Stromal cell of bone marrow (primary cell): Measurements from ENCODE around the gene LKAAEAR1.

Source experiments
- DNase-seq: peaks from one replicate; pipeline ENCODE4 v3.0.0-alpha.2; 2012; ENCODE audit warnings: low read depth

LKAAEAR1 gene

DNA sequence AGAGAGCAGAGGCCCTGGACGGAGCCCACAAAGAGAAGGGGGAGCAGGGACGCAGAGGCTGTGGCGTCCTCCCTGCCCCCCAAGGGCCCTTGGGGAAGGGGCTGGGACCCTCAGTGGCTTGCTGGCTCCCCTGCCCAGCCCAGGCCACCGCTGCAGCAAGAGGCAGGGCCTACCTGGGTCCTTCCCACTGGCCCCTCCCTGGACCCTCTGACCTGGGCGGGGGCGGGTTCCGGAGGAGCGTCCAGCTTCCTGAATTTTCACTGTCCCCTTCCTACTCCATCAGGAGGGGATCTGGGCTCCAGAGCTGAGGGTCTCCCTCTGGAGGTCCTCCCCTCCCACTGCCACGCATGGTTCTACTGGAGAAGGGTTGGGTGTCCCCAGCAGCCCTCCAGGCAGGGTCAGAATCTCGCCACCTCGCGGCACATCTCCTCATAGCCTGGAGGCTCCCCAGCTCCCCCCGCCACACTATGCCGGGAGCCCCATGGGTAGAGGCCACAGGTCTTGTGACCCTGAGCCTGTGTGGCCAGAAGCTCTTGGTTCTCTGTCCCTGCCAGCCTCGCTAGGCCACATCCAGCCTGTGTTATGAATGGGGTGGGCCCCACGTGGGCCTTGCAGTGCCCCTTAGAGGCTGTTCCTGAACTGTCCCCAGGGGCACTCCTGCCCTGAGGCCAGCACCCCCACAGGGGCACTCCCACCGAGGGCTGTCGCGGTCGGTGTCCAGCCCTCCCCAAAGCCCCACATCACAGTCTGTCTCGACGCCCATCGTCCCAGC is 33.8 kb downstream of the LKAAEAR1 start:
- DNase-seq = no peak

- no peak for DNase-seq
These were observed 34.3 kb downstream of the LKAAEAR1 start for GRCh38 chr20:64049878-64050260.

DNA sequence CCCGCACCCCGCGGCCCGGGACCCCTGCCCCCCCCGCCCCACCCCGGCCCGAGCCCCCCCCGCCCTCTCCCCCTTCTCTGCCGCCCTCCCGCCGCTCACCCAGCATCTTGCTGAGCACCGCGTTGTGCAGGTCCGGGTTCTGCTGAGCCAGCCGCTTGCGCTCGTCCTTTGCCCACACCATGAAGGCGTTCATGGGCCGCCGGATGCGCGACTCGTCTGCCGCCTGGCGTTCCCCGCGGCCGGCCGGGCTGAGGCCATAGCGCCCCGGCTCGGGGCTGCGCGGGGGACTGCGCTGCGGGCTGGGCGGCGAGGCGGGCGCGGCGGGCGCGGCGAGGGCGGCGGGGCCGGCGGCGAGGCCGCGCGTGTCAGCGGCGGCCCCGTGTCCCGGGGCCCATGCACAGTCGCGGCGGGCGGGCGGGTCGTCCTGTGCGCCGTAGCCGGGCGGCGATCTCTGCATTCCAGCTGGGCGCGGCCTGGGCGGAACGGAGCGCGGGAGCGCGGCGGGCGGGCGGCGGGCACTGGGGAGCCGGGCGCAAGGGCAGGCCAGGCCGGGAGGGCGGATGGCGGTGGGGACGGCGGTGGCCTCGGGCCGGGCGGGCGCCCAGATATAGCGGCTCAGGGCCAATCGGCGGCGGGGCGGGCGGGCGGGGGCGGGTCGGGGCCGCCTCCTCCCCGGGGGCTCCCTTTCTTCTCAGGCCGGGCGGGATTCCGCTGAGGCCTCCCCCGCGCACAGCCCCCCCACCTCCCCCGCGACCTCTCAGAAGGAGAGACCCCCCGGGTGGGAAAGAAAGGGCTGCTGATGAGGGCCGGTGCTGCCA is 34.9 kb downstream of the LKAAEAR1 start, which contains the start of gene SOX18:
Gene SOX18, minus strand, starts transcription at position 580 of the 818 bp plus-strand sequence. Its CDS starts 123 bp downstream, at position 457.
- DNase-seq = no peak

DNA sequence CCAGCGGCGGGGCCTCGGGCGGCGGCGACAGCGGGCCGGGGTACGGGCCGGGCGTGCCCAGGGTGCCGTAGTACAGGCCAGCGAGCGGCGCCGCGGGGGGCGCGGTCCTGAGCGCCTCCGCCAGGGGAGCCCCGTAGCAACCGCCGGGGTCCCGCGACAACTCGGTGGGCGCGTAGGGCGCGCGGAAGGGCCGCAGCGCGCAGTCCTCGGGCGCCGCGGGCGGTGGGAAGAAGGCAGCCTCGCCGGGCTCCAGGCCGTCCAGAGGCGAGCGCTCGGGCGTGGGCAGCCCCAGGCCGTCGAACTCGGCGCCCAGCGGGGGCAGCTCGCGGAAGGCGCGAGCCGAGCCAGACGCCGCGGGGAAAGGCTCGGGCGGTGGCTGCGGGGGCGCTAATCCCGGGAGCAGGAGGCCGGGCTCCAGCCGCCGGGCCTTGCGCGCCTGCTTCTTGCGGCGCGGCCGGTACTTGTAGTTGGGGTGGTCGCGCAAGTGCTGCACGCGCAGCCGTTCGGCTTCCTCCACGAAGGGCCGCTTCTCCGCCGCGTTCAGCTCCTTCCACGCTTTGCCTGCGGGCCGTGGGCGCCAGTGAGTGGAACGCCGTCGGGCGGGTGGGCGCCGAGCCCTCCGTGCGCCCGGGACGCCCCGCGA is 35.7 kb downstream of the LKAAEAR1 start:
- no peak for DNase-seq

GRCh38 chr20:64047968-64048401 is 36.2 kb downstream of the LKAAEAR1 start:
- no peak for DNase-seq

GRCh38 chr20:64047046-64047389 is 37.2 kb downstream of the LKAAEAR1 start:
- no peak for DNase-seq

- no peak for DNase-seq
These were observed 38.7 kb downstream of the LKAAEAR1 start for GRCh38 chr20:64045346-64046011.

- no peak for DNase-seq
These were observed 39.5 kb downstream of the LKAAEAR1 start for GRCh38 chr20:64044484-64045247.

- no peak for DNase-seq
These were observed 40.4 kb downstream of the LKAAEAR1 start for GRCh38 chr20:64043768-64044167.

- no peak for DNase-seq
These were observed 42.0 kb downstream of the LKAAEAR1 start for GRCh38 chr20:64042054-64042781.

DNA sequence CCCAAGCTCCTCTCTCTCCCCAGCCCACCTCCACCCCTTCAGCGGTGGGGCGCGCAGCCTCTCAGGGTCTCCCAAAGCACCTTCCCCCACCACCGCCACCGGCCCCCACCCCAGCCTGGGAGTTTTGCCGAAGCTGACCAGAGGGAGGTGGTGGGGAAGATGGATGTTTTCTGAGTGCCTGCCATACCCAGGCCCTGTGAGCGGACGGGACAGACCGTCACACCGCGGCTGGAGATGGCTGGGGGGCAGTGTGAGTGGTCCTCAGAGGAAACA is 42.5 kb downstream of the LKAAEAR1 start:
- DNase-seq = no peak

DNA sequence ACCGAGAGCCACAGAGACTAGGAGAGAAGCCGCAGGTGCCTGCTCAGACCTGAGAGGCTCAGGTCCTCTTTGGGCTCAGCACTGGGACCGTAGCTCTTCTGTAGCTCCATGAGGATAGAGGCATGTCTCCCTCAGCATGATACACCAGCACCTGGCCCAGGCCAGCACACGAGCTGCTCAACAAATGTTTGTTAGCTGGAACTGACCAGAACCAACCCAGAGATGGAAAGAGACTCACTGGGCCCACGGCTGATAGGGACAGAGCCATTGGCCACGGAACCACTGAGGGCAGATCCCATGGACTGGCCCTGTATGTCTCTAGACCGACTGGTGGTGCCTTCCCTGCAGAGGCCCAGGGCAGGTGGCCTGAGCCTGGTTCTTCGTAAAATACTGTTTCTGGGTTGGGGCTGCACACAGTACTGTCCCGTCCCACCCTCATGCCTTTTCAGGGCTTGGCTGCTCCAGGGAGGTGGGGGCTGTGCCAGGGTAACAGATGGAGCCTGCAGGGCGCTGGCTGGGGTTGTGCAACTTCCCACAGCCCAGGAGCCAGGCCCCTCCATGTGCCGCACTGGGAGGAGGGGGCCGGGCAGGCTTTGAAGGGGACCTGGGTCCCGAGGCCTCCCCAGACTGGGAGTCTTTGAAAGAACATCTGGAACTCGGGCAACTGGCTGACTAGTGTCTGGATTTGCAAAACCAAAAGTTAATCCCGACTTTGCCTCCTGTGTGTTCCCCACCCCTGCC is 43.0 kb downstream of the LKAAEAR1 start:
- DNase-seq = no peak

DNA sequence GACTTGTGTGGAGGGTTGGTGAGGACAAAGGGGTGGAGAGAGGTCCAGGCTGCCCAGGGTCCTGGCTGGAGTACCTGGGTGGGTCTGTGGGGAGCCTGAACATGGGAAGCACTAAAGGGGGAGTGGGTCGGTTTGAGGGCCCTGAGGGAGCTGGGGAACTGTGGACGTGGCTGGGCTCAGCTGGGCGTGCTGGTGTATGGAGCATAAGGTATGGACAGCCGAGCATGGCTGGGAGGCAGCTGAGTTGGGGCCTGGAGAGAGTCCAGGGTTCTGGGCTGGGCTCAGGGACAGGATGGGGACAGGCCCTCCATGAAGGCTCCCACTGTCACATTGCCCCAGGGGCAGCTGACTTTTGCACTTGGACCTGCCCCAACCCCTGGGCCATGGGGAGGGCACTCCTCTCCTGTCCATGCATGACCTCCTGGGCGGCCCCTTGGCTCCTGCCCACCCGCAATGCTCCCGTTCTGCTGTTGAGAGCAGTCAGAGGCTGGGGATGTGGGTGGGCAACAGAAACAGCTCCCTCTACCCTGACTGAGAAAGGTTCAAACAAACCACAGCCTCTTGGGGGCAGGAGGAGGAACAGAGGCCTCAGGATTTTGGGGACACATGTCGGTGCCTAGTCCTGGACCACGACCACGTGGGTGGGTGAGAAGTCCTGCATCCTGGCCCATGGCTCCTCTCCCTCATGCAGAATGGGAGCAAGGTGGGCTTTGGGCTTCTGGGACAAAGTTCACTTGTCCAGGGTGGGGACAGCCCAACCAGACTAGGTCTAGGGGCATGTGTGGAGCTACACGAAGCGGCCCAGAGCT is 43.8 kb downstream of the LKAAEAR1 start:
- DNase-seq = no peak

DNA sequence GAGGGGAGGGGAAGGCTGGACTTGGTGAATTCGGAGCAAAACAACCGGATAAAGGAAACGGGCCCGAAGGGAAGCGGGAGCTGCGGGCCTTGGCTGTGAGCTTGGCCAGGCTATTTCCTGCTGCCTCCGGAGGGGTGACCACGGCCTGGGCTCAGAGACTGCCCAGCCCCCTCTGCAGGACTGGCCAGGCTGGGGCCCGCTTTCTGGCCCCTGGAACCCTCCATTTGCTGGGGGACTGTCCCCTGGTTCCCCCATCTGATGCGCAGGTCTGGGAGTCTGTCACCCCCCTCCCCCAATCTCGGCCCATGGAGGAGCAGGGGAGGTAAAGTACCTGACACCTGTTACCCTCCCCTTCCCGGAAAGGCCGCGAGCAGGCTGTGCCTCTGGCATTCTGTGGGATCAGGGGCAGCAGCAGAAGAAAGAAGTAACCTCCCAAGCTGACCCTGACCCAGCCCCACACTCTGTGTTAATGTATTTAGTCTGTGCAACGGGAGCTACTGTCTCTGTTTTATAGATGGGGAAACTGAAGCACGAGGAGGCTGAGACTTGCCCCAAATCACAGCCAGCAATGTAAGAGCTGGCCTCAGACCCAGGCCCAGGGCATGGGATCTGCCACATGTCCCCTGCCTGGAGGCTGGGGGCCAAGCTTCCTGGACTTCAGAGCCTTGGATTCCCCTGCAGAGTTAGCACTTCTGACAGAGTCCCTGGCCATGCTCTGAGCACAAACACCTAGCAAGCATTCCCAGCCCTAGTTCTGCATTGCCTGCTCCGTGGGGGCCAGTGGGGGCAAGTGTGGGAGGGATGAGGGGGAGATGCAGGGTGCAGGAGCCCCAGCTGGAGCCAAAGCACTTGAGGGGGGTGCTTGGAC is 44.7 kb downstream of the LKAAEAR1 start:
- DNase-seq = no peak

GRCh38 chr20:64038565-64039292 is 45.5 kb downstream of the LKAAEAR1 start:
- no peak for DNase-seq

GRCh38 chr20:64038224-64038564 is 46.0 kb downstream of the LKAAEAR1 start:
- no peak for DNase-seq

DNA sequence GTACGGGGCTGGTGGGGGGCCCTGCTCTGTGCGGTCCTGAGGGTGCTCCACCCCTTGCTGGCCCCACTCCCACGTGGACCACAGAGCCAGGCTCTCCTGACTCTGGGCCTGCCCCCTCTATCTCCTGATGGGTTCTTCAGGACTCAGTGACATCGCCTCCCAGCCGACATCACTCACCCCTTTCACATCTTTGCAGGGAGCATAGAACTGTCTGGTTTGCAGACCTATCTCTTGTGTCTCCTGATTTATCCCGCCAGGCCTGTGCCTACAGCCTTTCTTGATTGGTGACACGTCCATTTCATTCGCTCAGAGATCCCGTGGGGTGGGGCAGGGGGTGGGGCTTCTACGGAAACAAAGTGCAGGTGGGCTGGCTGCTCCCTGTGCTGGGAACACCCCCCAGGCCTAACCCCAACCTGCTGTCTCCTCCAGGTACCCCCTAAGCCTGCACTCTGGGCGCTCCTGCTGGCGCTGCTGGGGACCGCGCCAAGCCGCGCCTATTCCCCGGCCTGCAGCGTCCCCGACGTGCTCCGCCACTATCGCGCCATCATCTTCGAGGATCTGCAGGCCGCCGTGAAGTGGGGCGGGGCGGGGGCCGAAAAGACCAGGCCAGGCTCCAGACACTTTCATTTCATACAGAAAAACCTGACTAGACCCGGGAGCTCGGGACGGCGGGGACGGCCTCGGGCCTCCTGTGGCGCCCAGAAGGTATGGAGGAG is 46.5 kb downstream of the LKAAEAR1 start:
- DNase-seq = no peak
